Activated naive CD8-positive, alpha-beta T cell treated with anti-CD3 and anti-CD28 coated beads, Interleukin-2, amount 50 U/mL, for 24 hours (primary cell): Measurements from ENCODE around the gene TCF3.

Experiments used
- ATAC-seq: fragments of 150-1000 bp; cut with Tn5 transposase; one replicate; pipeline ENCODE4 v1.10.0; 2021
- DNase-seq: peaks from one replicate; pipeline ENCODE4 v3.0.0; 2021
- H3K27ac Mint-ChIP-seq: one replicate; pipeline ENCODE4 v1.8.0; 2021; ENCODE audit warnings: mild to moderate bottlenecking, mixed read lengths
- H3K27me3 Mint-ChIP-seq: one replicate; pipeline ENCODE4 v1.8.0; 2021; ENCODE audit warnings: mixed read lengths
- H3K36me3 Mint-ChIP-seq: one replicate; pipeline ENCODE4 v1.8.0; 2021; ENCODE audit warnings: low read depth, mixed read lengths
- H3K4me1 Mint-ChIP-seq: one replicate; pipeline ENCODE4 v1.8.0; 2021; ENCODE audit warnings: mixed read lengths
- H3K4me3 Mint-ChIP-seq: one replicate; pipeline ENCODE4 v1.8.0; 2021; ENCODE audit warnings: mild to moderate bottlenecking, moderate library complexity, mixed read lengths
- H3K9me3 Mint-ChIP-seq: one replicate; pipeline ENCODE4 v1.8.0; 2021; ENCODE audit warnings: mixed read lengths

TCF3 gene

DNA sequence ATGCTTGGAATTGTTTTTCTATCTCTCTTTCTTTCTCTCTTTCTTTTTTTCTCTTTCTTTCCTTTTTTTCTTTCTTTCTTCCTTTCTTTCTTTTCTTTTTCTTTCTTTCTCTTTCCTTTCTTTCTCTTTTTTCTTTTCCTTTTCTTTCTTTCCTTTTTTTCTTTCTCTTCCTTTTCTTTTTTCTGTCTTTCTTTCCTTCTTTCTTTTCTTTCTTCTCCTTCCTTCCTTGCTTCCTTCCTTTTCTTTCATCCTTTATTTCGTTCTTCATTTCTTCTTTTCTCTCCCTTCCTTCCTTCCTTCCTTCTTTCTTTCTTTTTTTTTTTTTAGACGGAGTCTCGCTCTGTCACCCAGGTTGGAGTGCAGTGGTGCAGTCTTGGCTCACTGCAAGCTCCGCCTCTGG lies 82.4 kb downstream of the TCF3 start:
- no peak for ATAC-seq
- Mint-ChIP-seq H3K27ac (no peak overlapping the region), H3K36me3 (no peaks in the 10 kb centered on the region), H3K4me3 (no peak overlapping the region), H3K27me3 (peaks cover 12% of the 10 kb centered on the region), H3K4me1 (peaks cover 2% of the 10 kb centered on the region), H3K9me3 (no peaks in the 10 kb centered on the region)
- DNase-seq = no peak

DNA sequence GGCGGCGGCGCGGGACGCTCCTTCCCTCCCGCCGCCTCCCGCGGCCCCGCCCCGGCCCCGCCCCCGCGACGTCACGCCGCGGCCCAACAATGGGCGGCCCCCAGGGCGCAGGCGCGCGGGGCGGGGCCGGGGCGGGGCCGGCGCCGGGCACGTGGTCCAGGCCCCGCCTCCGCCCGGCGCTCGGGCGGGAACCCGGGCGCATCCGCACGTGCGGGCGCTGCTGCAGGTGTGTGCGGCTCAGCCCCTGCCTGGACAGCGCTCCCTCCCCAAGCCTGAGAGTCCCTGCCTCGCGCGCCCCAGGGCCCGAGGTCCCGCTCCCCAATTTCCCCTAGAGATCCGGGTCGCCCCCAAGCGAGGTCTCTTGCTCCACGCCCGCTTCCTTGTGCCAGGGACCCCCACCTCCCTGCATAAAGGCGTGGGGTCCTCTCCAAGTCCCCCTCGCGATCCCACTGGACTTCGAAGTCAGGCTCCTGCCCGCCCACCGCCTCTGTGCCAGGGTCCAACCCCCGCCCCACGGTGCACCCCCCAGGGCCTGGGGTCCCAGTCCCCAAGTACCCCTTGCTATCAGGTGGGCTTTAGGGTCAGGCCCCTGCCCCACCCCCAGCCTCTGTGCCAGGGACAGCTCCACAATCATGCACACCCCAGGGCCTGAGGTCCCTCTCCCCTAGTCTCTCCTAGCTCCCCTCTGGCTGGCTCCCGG lies 83.9 kb downstream of the TCF3 start, which contains the start of gene MEX3D:
MEX3D (minus strand) TSS at position 6 of the 700 bp plus-strand sequence. CDS start 267 bp downstream, outside the sequence.
- ATAC-seq (peak; percentile 70), DNase-seq (peak; percentile 82)
- H3K27me3 Mint-ChIP-seq = peaks cover 12% of the 10 kb centered on the region
- peak within 1 kb of the TSS; percentile 34 for H3K4me3 Mint-ChIP-seq
- H3K27ac Mint-ChIP-seq = no peak within 1 kb of the TSS
- H3K4me1 Mint-ChIP-seq = peaks cover 2% of the 10 kb centered on the region
- no peaks in the 10 kb centered on the region for H3K9me3 Mint-ChIP-seq
- no peaks in the 10 kb centered on the region for H3K36me3 Mint-ChIP-seq

DNA sequence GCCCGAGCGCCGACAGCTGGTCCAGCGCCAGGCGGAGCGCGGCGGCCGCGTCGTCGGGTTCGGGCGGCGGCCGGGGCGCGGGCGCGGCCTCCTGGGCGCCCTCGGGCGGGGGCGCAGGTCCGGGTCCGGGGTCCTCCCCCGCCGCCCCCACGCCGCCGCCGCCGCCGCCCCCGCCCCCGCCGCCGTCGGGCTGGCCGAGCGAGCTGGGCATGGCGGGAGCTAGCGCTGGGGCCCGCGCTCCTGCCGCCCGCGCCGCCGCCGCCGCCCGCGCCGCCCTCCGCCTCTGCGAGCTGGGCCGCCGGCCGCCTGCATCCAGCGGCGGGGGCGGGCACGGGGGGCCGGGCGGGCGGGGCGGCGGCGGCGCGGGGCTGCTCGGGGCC lies 84.6 kb downstream of the TCF3 start:
- H3K9me3 Mint-ChIP-seq = no peaks in the 10 kb centered on the region
- no peak overlapping the region for H3K4me3 Mint-ChIP-seq
- H3K36me3 Mint-ChIP-seq = no peaks in the 10 kb centered on the region
- ATAC-seq (no peak), DNase-seq (no peak)
- H3K4me1 Mint-ChIP-seq = peaks cover 2% of the 10 kb centered on the region
- peaks cover 12% of the 10 kb centered on the region for H3K27me3 Mint-ChIP-seq
- no peak overlapping the region for H3K27ac Mint-ChIP-seq

DNA sequence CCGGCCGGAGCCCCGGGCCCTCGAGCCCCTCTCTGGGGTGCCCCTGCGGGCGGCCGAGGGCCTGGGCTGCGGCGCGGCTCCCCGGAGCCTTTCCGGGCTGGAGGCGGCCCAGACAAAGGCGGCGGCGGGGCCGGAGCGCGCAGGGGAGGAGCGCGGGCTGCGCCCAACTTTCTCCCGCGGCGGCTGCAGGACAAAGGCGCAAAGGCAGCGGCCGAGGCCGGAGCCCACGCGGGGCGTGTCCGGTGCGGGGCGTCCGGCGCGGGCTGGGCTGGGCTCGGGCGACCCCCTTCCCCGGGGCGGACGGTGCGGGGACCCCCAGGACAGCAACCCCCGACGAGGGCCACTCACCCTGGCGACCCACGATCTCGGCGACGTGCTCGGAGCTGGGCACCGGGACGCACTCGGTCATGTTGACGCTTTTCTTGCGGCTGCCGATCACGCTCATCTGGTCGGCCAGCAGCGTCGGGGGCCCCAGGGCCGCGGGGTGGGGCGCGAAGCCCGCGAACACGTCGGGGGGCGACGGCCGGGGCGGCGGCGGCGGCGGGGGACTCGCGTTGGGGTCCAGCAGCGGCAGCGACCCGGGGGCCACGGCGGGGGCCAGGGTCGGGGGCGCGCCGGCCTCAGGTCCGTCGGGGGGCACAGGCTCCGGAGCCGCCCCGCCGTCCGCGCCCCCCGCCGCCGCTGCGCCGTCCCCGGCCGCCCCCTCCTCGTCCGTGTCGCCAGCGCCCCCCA lies 85.1 kb downstream of the TCF3 start:
- no peak overlapping the region for H3K27ac Mint-ChIP-seq
- no peak for ATAC-seq
- H3K27me3 Mint-ChIP-seq = peaks cover 12% of the 10 kb centered on the region
- no peaks in the 10 kb centered on the region for H3K9me3 Mint-ChIP-seq
- no peaks in the 10 kb centered on the region for H3K36me3 Mint-ChIP-seq
- no peak overlapping the region for H3K4me3 Mint-ChIP-seq
- DNase-seq = peak; percentile 16
- peaks cover 2% of the 10 kb centered on the region for H3K4me1 Mint-ChIP-seq

DNA sequence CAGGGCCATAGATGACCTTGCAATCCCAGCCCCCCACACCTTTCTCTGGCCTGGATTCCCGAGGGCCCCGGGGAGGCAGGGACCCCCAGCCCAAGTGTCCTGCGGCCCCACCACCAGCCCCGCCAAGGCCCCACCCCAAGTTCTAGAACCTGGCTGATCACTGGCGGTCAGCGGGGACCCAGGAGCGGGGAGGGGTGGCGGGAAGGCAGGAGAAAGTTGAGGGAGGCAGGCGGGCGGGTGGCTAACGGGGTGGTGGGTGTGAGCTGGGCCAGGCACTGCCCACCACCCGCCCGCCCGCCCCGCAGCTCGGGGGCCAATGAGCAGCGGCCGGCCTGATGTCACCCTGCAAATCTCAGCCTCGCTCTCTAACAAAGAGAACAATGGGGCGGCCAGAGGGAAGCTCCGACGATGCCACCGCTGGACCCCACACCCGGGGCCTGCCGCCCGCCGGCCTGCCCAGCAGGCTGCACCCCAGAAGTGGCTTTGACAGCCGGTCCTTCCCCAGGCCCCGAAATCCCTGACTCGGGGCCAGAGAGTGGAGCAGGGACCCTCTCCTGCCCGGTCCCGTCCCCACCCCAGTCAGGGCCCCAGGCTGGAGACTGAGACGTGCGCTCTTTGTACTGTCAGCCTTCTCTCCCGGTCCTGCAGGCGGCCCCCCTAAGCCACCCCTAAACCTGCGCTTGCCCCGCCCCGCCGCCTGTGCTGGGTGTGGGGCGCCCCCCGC lies 85.9 kb downstream of the TCF3 start:
- peaks cover 12% of the 10 kb centered on the region for H3K27me3 Mint-ChIP-seq
- no peak overlapping the region for H3K27ac Mint-ChIP-seq
- DNase-seq (no peak), ATAC-seq (no peak)
- H3K4me3 Mint-ChIP-seq = no peak overlapping the region
- H3K4me1 Mint-ChIP-seq = peaks cover 2% of the 10 kb centered on the region
- no peaks in the 10 kb centered on the region for H3K36me3 Mint-ChIP-seq
- H3K9me3 Mint-ChIP-seq = no peaks in the 10 kb centered on the region

DNA sequence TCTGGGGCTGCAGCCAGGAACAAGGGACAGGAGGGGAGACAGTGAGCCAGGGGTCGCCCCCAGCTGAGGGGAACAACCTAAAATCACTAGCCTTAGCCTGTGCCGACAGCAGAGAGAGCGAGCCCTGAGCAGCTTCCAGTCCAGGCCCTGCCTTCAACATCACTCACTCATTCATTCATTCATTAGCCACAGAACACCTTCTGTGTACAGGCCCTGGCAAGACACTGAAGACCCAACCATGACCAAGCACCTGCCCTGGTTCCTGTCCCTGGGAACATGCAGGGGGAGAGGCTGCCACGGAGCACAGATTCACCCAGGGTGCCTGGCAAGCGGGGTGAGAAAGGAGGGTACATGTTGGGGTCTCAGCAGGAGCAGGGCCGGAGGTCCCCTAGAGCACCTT lies 89.2 kb downstream of the TCF3 start:
- Mint-ChIP-seq H3K27ac (no peak overlapping the region), H3K4me1 (no peaks in the 10 kb centered on the region), H3K36me3 (no peaks in the 10 kb centered on the region), H3K9me3 (no peaks in the 10 kb centered on the region), H3K4me3 (no peak overlapping the region), H3K27me3 (no peaks in the 10 kb centered on the region)
- no peak for DNase-seq
- ATAC-seq = no peak

DNA sequence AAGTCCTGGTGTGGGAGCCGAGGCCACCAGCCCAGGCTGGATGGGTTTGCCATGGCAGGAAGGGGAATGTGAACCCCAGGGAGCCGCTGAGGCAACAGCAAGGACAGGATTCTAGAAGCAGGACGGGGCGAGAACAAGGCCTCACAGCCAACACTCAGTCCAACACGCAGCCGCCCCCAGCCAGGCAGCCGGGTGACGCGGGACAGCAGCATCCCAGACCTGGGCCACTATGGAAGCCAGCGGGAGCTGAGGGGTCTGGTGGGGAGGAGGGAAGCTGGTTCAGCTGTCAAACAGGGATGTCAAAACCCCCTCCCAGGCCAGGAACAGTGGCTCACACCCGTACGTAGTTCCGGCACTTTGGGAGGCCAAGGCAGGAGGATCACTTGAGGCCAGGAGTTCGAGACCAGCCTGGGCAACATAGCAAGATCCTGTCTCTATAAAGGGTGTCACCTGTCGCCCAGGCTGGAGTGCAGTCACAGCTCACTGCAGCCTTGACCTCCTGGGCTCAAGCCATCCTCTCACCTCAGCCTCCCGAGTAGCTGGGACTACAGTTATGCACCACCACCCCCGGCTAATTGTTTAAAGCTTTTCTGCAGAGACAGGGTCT lies 91.1 kb downstream of the TCF3 start:
- ATAC-seq = no peak
- Mint-ChIP-seq H3K27ac (no peak overlapping the region), H3K4me3 (no peak overlapping the region), H3K27me3 (no peaks in the 10 kb centered on the region), H3K36me3 (no peaks in the 10 kb centered on the region), H3K9me3 (no peaks in the 10 kb centered on the region), H3K4me1 (no peaks in the 10 kb centered on the region)
- no peak for DNase-seq

DNA sequence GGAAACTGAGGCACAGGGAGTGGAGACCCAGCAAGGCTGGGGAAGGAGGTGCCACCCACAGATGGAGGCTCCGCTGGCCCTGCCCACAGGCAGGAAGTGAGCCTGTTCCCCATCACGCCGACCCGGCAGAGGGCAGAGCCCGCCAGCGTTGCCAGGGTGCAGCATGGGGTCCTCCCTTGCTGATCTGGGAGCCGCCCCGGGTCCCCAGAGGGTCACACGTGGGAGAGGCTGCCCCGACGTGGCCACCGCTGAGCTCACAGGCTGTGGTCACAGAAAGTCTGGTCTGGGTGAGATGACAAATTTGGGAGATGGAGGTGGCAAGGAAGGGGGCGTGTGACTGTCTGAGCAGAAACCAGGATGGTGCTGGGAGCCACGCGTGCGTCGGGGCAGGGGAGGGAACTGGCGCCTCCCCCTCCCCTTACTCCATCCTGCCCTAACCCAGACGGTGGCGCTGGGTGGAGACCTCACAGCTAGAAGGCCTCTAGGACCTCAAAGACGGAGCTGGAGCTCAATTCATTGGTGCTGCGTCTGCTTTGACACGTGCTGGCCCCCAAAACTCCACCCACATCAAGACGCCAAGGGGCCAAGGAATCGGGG lies 92.0 kb downstream of the TCF3 start:
- Mint-ChIP-seq H3K9me3 (no peaks in the 10 kb centered on the region), H3K27me3 (no peaks in the 10 kb centered on the region), H3K27ac (no peak overlapping the region), H3K4me3 (no peak overlapping the region), H3K36me3 (no peaks in the 10 kb centered on the region), H3K4me1 (no peaks in the 10 kb centered on the region)
- ATAC-seq (no peak), DNase-seq (no peak)
